Neuronal stem cell (in vitro differentiated cells): ENCODE data around the gene ARHGAP28.
"Not testable (repeated sequence)": the region's sequence is repeated elsewhere in the genome, so short reads cannot be mapped to it uniquely, and the experiment has no call there.

ENCODE experiments used
- DNase-seq: peaks from one replicate; pipeline ENCODE4 v3.0.0-alpha.2; 2013; ENCODE audit warnings: low spot score
- H2AFZ ChIP-seq: one replicate; pipeline ENCODE4 v1.6.1; 2013; ENCODE audit warnings: mild to moderate bottlenecking, low read length, inconsistent platforms
- H2AK5ac ChIP-seq: 2 replicates; pipeline ENCODE4 v1.6.1; 2013; ENCODE audit warnings: low read depth, mild to moderate bottlenecking, inconsistent platforms, low read length, moderate library complexity, mixed read lengths
- H2BK120ac ChIP-seq: 2 replicates; pipeline ENCODE4 v1.6.1; 2013; ENCODE audit warnings: low read depth, mild to moderate bottlenecking, inconsistent platforms, low read length, moderate library complexity, mixed read lengths
- H2BK12ac ChIP-seq: one replicate; pipeline ENCODE4 v1.6.1; 2013; ENCODE audit warnings: low read length, inconsistent platforms
- H2BK15ac ChIP-seq: 2 replicates; pipeline ENCODE4 v1.6.1; 2013; ENCODE audit warnings: mild to moderate bottlenecking, low read length, inconsistent platforms, mixed read lengths
- H2BK5ac ChIP-seq: one replicate; pipeline ENCODE4 v1.6.1; 2013; ENCODE audit warnings: inconsistent platforms, mild to moderate bottlenecking, low read length, moderate library complexity
- H3K14ac ChIP-seq: one replicate; pipeline ENCODE4 v1.6.1; 2013; ENCODE audit warnings: low read length, inconsistent platforms
- H3K18ac ChIP-seq: 2 replicates; pipeline ENCODE4 v1.6.1; 2013; ENCODE audit warnings: low read length, inconsistent platforms
- H3K23ac ChIP-seq: 2 replicates; pipeline ENCODE4 v1.6.1; 2013; ENCODE audit warnings: low read depth, mild to moderate bottlenecking, mixed read lengths, low read length, inconsistent platforms; ENCODE audit not compliant: poor library complexity
- H3K27ac ChIP-seq: replicated peaks from 3 replicates; pipeline ENCODE4 v1.5.1; 2013; ENCODE audit warnings: low read length, inconsistent platforms
- H3K27me3 ChIP-seq, 3 experiments: 2 replicates each; pipeline ENCODE4 v1.6.1; 2013; ENCODE audit warnings: low read length in 3 of 3, mild to moderate bottlenecking in 2 of 3, inconsistent platforms in 1 of 3, low read depth in 1 of 3, mixed read lengths in 1 of 3, moderate library complexity in 1 of 3; ENCODE audit not compliant: control insufficient read depth in 3 of 3, insufficient read depth in 3 of 3
- H3K36me3 ChIP-seq, 2 donors: replicated peaks in 1 of 2; 2 replicates each; pipeline ENCODE4 v1.6.1; 2013; ENCODE audit warnings: low read length in 2 of 2; ENCODE audit not compliant: control insufficient read depth in 2 of 2, insufficient read depth in 2 of 2
- H3K4ac ChIP-seq: 2 replicates; pipeline ENCODE4 v1.6.1; 2013; ENCODE audit warnings: inconsistent platforms, mild to moderate bottlenecking, low read length, moderate library complexity
- H3K4me1 ChIP-seq, 2 donors: 1 replicate in 1 of 2; 2 replicates in 1 of 2; pipeline ENCODE4 v1.6.1; 2013; ENCODE audit warnings: low read length in 2 of 2, low read depth in 1 of 2; ENCODE audit not compliant: control insufficient read depth in 2 of 2, insufficient read depth in 1 of 2
- H3K4me2 ChIP-seq: one replicate; pipeline ENCODE4 v1.6.1; 2013; ENCODE audit warnings: mild to moderate bottlenecking, low read length, inconsistent platforms; ENCODE audit not compliant: insufficient read depth, poor library complexity, severe bottlenecking
- H3K4me3 ChIP-seq, 2 donors: 2 replicates each; pipeline ENCODE4 v1.5.1; 2013; ENCODE audit warnings: low read length in 2 of 2, mild to moderate bottlenecking in 2 of 2, inconsistent platforms in 1 of 2, moderate library complexity in 1 of 2
- H3K79me1 ChIP-seq: one replicate; pipeline ENCODE4 v1.6.1; 2013; ENCODE audit warnings: low read depth, mild to moderate bottlenecking, inconsistent platforms, low read length, moderate library complexity
- H3K9ac ChIP-seq: one replicate; pipeline ENCODE4 v1.6.1; 2013; ENCODE audit warnings: mild to moderate bottlenecking, low read depth, low read length, inconsistent platforms; ENCODE audit not compliant: poor library complexity
- H3K9me3 ChIP-seq, 2 donors: replicated peaks in 1 of 2; 2 replicates each; pipeline versions ENCODE3 to v1.6.1; 2013; ENCODE audit warnings: low read length in 2 of 2, mild to moderate bottlenecking in 2 of 2, inconsistent platforms in 1 of 2, low read depth in 1 of 2, mixed read lengths in 1 of 2, moderate library complexity in 1 of 2; ENCODE audit not compliant: control insufficient read depth in 2 of 2, insufficient read depth in 1 of 2
- H4K8ac ChIP-seq: one replicate; pipeline ENCODE4 v1.6.1; 2013; ENCODE audit warnings: low read depth, mild to moderate bottlenecking, inconsistent platforms, low read length, moderate library complexity
- H4K91ac ChIP-seq: one replicate; pipeline ENCODE4 v1.6.1; 2013; ENCODE audit warnings: low read length, low read depth, mild to moderate bottlenecking, inconsistent platforms; ENCODE audit not compliant: poor library complexity
- WGBS, 2 donors: extraction: QIAGEN DNeasy Blood & Tissue Kit; methylation state at CpG; one replicate each; pipeline ENCODE4 v1.1.7; 2013; ENCODE audit warnings: missing lambda C conversion rate in 2 of 2, mixed read lengths in 1 of 2; ENCODE audit not compliant: insufficient read length in 2 of 2, insufficient replicate concordance in 1 of 2; ENCODE audit errors: extremely low coverage in 2 of 2; 5-methylcytosine and 5-hydroxymethylcytosine counted together

Gene ARHGAP28

DNA sequence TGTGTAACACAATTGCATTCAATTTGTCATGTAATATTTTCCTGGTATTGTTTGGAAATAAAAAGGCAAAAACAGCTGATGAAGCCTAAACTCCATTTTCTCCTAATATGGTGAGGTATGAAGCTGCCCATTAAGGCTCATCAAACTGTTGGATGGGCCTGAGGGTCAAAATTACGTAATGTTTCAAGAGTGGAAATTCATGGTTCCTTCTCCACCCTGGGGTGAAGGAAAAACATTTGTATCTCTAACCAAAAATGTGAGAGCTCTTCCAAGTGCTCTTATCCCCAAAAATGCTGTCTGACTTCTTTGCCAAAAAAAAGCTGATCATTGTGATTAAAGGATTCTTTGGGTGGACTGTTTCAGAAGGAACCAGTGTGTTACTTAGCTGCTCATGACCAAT is 91.8 kb downstream of the ARHGAP28 start:
- Histone ChIP-seq H3K27me3 (no peaks in the 10 kb centered on the region), H4K8ac (no peak overlapping the region), H3K4me1 (no peaks in the 10 kb centered on the region), H3K27ac (no peak overlapping the region), H3K4me3 (no peak overlapping the region), H2BK12ac (no peak overlapping the region), H2BK15ac (no peak overlapping the region), H3K9me3 (no peaks in the 10 kb centered on the region), H3K18ac (no peak overlapping the region), H2AK5ac (no peak overlapping the region), H3K14ac (no peak overlapping the region), H4K91ac (no peak overlapping the region), H3K23ac (no peak overlapping the region), H3K36me3 (peaks cover 1 to 5% of the 10 kb centered on the region in 2 donors), H2BK120ac (no peak overlapping the region), H3K79me1 (no peaks in the 10 kb centered on the region), H3K9ac (no peak overlapping the region), H2AFZ (no peak overlapping the region), H3K4ac (no peak overlapping the region), H3K4me2 (no peak overlapping the region), H2BK5ac (no peak overlapping the region)
- WGBS, 2 donors, result no CpG with 5 or more reads among the region's 1 CpG
- no peak for DNase-seq

DNA sequence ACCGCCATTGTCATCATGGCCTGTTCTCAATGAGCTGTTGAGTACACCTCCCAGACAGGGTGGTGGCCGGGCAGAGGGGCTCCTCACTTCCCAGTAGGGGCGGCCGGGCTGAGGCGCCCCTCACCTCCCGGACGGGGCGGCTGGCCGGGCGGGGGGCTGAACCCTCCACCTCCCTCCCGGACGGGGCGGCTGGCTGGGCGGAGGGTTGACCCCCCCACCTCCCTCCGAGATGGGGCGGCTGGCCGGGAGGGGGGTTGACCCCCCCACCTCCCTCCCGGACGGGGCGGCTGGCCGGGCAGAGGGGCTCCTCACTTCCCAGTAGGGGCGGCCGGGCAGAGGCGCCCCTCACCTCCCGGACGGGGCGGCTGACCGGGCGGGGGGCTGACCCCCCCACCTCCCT is 97.6 kb downstream of the ARHGAP28 start:
- not testable (repeated sequence) for H2AFZ ChIP-seq, H4K91ac ChIP-seq, H3K18ac ChIP-seq, H3K9me3 ChIP-seq, DNase-seq, H4K8ac ChIP-seq, H2AK5ac ChIP-seq, H3K4ac ChIP-seq, H2BK120ac ChIP-seq, H3K27me3 ChIP-seq, H3K36me3 ChIP-seq, H3K14ac ChIP-seq, H2BK5ac ChIP-seq, H3K79me1 ChIP-seq, H3K4me3 ChIP-seq, H3K4me2 ChIP-seq, H2BK12ac ChIP-seq, H3K23ac ChIP-seq, H2BK15ac ChIP-seq, H3K4me1 ChIP-seq, H3K9ac ChIP-seq, H3K27ac ChIP-seq
- WGBS, 2 donors, result no CpG with 5 or more reads among the region's 29 CpGs

DNA sequence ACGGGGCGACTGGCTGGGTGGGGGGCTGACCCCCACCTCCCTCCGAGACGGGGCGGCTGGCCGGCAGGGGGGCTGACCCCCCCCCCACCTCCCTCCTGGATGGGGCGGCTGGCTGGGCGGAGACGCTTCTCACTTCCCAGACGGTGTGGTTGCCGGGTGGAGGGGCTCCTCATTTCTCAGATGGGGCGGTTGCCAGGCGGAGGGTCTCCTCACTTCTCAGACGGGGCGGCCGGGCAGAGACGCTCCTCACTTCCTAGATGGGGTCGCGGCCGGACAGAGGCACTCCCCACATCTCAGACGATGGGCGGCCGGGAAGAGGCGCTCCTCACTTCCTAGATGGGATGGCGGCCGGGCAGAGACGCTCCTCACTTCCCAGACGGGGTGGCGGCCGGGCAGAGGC is 98.0 kb downstream of the ARHGAP28 start:
- not testable (repeated sequence) for H4K91ac ChIP-seq, H3K79me1 ChIP-seq, H2BK5ac ChIP-seq, H3K27ac ChIP-seq, H3K36me3 ChIP-seq, H3K27me3 ChIP-seq, H4K8ac ChIP-seq, H2AK5ac ChIP-seq, H3K18ac ChIP-seq, H3K9me3 ChIP-seq, H2BK120ac ChIP-seq, H3K9ac ChIP-seq, H2BK12ac ChIP-seq, DNase-seq, H3K4ac ChIP-seq, H3K14ac ChIP-seq, H3K4me2 ChIP-seq, H2BK15ac ChIP-seq, H3K4me3 ChIP-seq, H2AFZ ChIP-seq, H3K4me1 ChIP-seq, H3K23ac ChIP-seq
- WGBS, 2 donors, result no CpG with 5 or more reads among the region's 30 CpGs

DNA sequence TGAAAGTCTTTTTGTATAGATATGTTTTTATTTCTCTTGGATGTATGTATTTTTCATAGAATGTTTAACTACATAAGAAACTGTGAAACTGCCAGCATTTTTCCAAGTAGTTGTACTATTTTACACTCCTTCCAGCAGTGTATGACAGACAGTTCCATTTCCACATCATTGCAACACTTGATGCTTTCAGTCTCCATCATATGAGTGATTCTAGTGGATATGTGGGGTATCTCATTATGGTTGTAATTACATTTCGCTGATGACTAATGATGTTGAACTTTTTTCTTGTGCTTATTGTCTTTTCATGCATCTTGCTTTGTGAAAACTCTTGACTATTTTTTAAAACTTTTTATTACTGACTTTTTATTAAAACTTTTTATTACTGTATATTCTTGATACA is 101.4 kb downstream of the ARHGAP28 start:
- Histone ChIP-seq H3K79me1 (no peaks in the 10 kb centered on the region), H3K4me2 (no peak overlapping the region), H3K9me3 (peaks cover 0 to 4% of the 10 kb centered on the region in 2 donors), H3K9ac (no peak overlapping the region), H2AK5ac (no peak overlapping the region), H3K4ac (no peak overlapping the region), H2BK12ac (no peak overlapping the region), H3K36me3 (no peaks in the 10 kb centered on the region), H3K27me3 (no peaks in the 10 kb centered on the region), H2BK15ac (no peak overlapping the region), H3K18ac (no peak overlapping the region), H3K23ac (no peak overlapping the region), H2BK5ac (no peak overlapping the region), H4K91ac (no peak overlapping the region), H2AFZ (no peak overlapping the region), H3K14ac (no peak overlapping the region), H4K8ac (no peak overlapping the region), H3K27ac (no peak overlapping the region), H3K4me3 (no peak overlapping the region), H2BK120ac (no peak overlapping the region), H3K4me1 (no peaks in the 10 kb centered on the region)
- DNase-seq, result no peak
- WGBS, 2 donors, result no CpG with 5 or more reads among the region's 1 CpG
